Measurements from ENCODE around the gene DUXA. TPM values are rescaled to one million over a fixed set of nuclear protein-coding genes. Genes with fewer than 3 reads are reported as not detected.
"Not testable (repeated sequence)": the region's sequence is repeated elsewhere in the genome, so short reads cannot be mapped to it uniquely, and the experiment has no call there.

DUXA gene
- total RNA-seq, 1 experiment from 2014 or later: not detected

DNA sequence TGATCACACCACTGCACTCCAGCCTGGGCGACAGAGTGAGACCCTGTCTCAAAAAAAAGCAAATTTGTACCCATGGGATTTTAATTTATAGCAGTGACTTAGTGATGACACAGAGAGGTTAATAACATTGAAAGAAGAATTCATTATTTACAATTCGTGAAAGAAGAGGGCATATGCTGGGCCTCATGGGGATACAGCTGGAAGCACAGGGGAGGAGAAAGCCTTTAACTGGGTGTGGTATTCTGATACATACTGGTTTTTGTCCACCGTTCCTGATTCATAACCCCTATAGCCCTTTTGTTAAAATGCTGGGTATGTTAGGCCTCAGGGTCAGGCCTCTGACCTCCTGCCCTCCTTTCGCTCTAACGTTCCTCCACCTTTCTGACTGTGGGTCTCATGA is 34.9 kb upstream of the DUXA start:
- TF ChIP-seq EZH2phosphoT487 (IDR thresholded peaks at IDR 0.05; ENCODE audit: borderline replicate concordance, low read length) (no peak), EZH2 (IDR thresholded peaks at IDR 0.05; ENCODE audit: low read length, unreplicated experiment) (no peak)
- TF ChIP-seq, protein P1, sequence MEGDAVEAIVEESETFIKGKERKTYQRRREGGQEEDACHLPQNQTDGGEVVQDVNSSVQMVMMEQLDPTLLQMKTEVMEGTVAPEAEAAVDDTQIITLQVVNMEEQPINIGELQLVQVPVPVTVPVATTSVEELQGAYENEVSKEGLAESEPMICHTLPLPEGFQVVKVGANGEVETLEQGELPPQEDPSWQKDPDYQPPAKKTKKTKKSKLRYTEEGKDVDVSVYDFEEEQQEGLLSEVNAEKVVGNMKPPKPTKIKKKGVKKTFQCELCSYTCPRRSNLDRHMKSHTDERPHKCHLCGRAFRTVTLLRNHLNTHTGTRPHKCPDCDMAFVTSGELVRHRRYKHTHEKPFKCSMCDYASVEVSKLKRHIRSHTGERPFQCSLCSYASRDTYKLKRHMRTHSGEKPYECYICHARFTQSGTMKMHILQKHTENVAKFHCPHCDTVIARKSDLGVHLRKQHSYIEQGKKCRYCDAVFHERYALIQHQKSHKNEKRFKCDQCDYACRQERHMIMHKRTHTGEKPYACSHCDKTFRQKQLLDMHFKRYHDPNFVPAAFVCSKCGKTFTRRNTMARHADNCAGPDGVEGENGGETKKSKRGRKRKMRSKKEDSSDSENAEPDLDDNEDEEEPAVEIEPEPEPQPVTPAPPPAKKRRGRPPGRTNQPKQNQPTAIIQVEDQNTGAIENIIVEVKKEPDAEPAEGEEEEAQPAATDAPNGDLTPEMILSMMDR (conservative IDR thresholded peaks at IDR 0.05; ENCODE audit: low read depth, low read length): no peak
- Histone ChIP-seq H4K20me1 (ENCODE audit: low read length) (no peaks in the 10 kb centered on the region), H3K4me3 (ENCODE audit: low read length) (no peak overlapping the region), H3K9me2 (replicated peaks; ENCODE audit: low read length) (no peaks in the 10 kb centered on the region), H3K36me3 (ENCODE audit: low read depth, low read length) (peaks cover 28% of the 10 kb centered on the region), H2AFZ (ENCODE audit: low read length) (no peak overlapping the region), H3K79me2 (ENCODE audit: low read length) (peaks cover 35% of the 10 kb centered on the region), H3K4me1 (ENCODE audit: insufficient read depth, low read length) (peaks cover 6% of the 10 kb centered on the region), H3K9me3 (ENCODE audit: low read length) (no peaks in the 10 kb centered on the region), H3F3A (ENCODE audit: low read length, unreplicated experiment) (peaks cover 9% of the 10 kb centered on the region), H3K9ac (ENCODE audit: low read length) (no peak overlapping the region), H3K27ac (ENCODE audit: low read length) (no peak overlapping the region), H3K27me3 (ENCODE audit: low read length) (no peaks in the 10 kb centered on the region), H3K4me2 (ENCODE audit: low read length) (no peak overlapping the region)
- intact Hi-C loops (cut with micrococcal nuclease): no loop called here
- no peak for ATAC-seq
- ChIA-PET CTCF (no interaction called here), POLR2A (ENCODE audit: unreplicated experiment) (no interaction called here)
- no peak for DNase-seq
- BruUV-seq (replicated peaks): no TSS peak

DNA sequence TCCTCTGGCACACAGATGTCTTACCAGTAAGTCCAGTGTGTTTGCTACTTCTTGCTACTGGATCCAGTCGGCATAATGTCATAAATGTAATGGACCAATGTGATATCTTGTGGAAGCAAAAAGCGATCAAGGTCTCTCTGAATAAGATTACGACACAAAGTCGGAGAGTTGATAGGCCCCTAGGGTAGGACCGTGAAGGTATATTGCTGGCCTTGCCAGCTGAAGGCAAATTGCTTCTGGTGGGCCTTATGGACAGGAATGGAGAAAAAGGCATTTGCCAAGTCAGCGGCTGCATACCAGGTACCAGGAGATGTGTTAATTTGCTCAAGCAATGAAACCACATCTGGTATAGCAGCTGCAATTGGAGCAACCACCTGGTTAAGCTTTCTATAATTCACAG is 30.6 kb upstream of the DUXA start:
- H3K4me1 ChIP-seq (ENCODE audit: insufficient read depth, low read length); BruUV-seq (replicated peaks); ATAC-seq; H3K4me3 ChIP-seq (ENCODE audit: low read length); H3K4me2 ChIP-seq (ENCODE audit: low read length); POLR2A ChIA-PET (ENCODE audit: unreplicated experiment); DNase-seq; H3K9me2 ChIP-seq (replicated peaks; ENCODE audit: low read length); H3K9ac ChIP-seq (ENCODE audit: low read length); H3K27me3 ChIP-seq (ENCODE audit: low read length); intact Hi-C loops (cut with micrococcal nuclease); H2AFZ ChIP-seq (ENCODE audit: low read length); H3K9me3 ChIP-seq (ENCODE audit: low read length); H3K27ac ChIP-seq (ENCODE audit: low read length); CTCF ChIA-PET; H4K20me1 ChIP-seq (ENCODE audit: low read length); H3F3A ChIP-seq (ENCODE audit: low read length, unreplicated experiment): not testable (repeated sequence)
- Histone ChIP-seq H3K79me2 (ENCODE audit: low read length) (peaks cover 39% of the 10 kb centered on the region), H3K36me3 (ENCODE audit: low read depth, low read length) (peaks cover 42% of the 10 kb centered on the region)

DNA sequence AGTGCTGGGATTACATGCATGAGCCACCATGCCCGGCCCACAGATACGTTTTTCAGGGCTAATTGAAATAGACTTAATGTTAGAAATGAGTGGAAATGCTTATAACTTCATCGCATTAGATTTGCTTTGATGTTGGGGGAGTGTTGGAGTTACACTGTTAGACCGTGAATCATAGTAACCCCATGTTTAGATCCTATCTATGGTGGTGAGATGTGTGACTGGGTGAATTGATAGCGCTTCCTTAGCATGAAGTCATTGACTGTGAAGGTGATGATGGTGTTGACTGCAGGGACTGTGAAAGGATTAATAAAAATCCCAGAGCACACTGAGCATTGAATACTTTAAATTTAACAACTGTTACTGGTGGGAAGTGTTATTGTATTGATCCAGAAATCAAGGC is 25.7 kb upstream of the DUXA start:
- peak overlapping the region; percentile 97 for H3K4me3 ChIP-seq (ENCODE audit: low read length)
- peak overlapping the region; percentile 90; the same call in 1 of the 2 replicates for H3K9ac ChIP-seq (ENCODE audit: low read length)
- H3K9me3 ChIP-seq (ENCODE audit: low read length): no peaks in the 10 kb centered on the region
- H3F3A ChIP-seq (ENCODE audit: low read length, unreplicated experiment): no peaks in the 10 kb centered on the region
- peaks cover 40% of the 10 kb centered on the region for H3K79me2 ChIP-seq (ENCODE audit: low read length)
- TF ChIP-seq EZH2 (IDR thresholded peaks at IDR 0.05; ENCODE audit: low read length, unreplicated experiment) (no peak), EZH2phosphoT487 (IDR thresholded peaks at IDR 0.05; ENCODE audit: borderline replicate concordance, low read length) (no peak)
- TF ChIP-seq, protein P1 (conservative IDR thresholded peaks at IDR 0.05; ENCODE audit: low read depth, low read length): no peak
- ATAC-seq (no peak), DNase-seq (no peak)
- ChIA-PET POLR2A (ENCODE audit: unreplicated experiment) (no interaction called here), CTCF (no interaction called here)
- peaks cover 39% of the 10 kb centered on the region for H3K36me3 ChIP-seq (ENCODE audit: low read depth, low read length)
- no peak overlapping the region for H3K27ac ChIP-seq (ENCODE audit: low read length)
- no peaks in the 10 kb centered on the region for H3K9me2 ChIP-seq (replicated peaks; ENCODE audit: low read length)
- intact Hi-C loops (cut with micrococcal nuclease): no loop called here
- H3K27me3 ChIP-seq (ENCODE audit: low read length): no peaks in the 10 kb centered on the region
- no peak overlapping the region for H2AFZ ChIP-seq (ENCODE audit: low read length)
- peaks cover 21% of the 10 kb centered on the region; the same call in 1 of the 2 replicates for H4K20me1 ChIP-seq (ENCODE audit: low read length)
- no TSS peak for BruUV-seq (replicated peaks)
- H3K4me1 ChIP-seq (ENCODE audit: insufficient read depth, low read length): peaks cover 10% of the 10 kb centered on the region
- H3K4me2 ChIP-seq (ENCODE audit: low read length): peak overlapping the region; percentile 98

Measured in PC-3 (cell line).